Stomach (tissue), 9 donors: ENCODE results near the gene AJUBA. TPM values are rescaled to one million over a fixed set of nuclear protein-coding genes. Genes with fewer than 3 reads are reported as not detected.

Experiments used
- DNase-seq, 2 donors: peaks; one replicate each; pipeline versions ENCODE4 v3.0.0 to v3.0.0-alpha.2; 2013 to 2019
- H3K27ac ChIP-seq, 5 donors: fragments of 200-600 bp in 4 of 5; sonication (generic) in 4 of 5; one replicate each; pipeline ENCODE4 v1.5.1; 2013 to 2019; ENCODE audit warnings: mild to moderate bottlenecking in 1 of 5, moderate library complexity in 1 of 5
- H3K27me3 ChIP-seq, 3 donors: fragments of 200-600 bp; sonication (generic); one replicate each; pipeline ENCODE4 v1.5.1; 2017 to 2019; ENCODE audit warnings: mixed run types in 1 of 3
- H3K36me3 ChIP-seq, 4 donors: fragments of 200-600 bp; sonication (generic); 1 replicate in 3 of 4; 2 replicates in 1 of 4; pipeline ENCODE4 v1.5.1; 2016 to 2019
- H3K4me1 ChIP-seq, 4 donors: fragments of 200-600 bp; sonication (generic); one replicate each; pipeline ENCODE4 v1.5.1; 2016 to 2019
- H3K4me3 ChIP-seq, 4 donors: fragments of 200-600 bp; sonication (generic) in 3 of 4; one replicate each; pipeline ENCODE4 v1.5.1; 2016 to 2019; ENCODE audit warnings: mild to moderate bottlenecking in 1 of 4
- H3K9me3 ChIP-seq, 4 donors: fragments of 200-600 bp; sonication (generic); one replicate each; pipeline ENCODE4 v1.5.1; 2016 to 2019
- CTCF ChIP-seq, 7 experiments: fragments of 450-650 bp in 4 of 7; fragments of 200-600 bp in 3 of 7; sonication (generic) in 3 of 7; IDR thresholded peaks; one replicate each; pipeline ENCODE4 v1.5.1; 2016 to 2019; ENCODE audit warnings: antibody characterized with exemption in 7 of 7, control low read depth in 2 of 7, mild to moderate bottlenecking in 1 of 7
- EP300 ChIP-seq: sonication (generic); formaldehyde crosslinking; IDR thresholded peaks from one replicate; pipeline ENCODE4 v1.6.1; 2017; ENCODE audit warnings: antibody characterized with exemption
- POLR2A ChIP-seq, 4 donors: fragments of 450-650 bp; IDR thresholded peaks; one replicate each; pipeline ENCODE4 v1.6.1; 2016; ENCODE audit warnings: antibody characterized with exemption in 4 of 4, control low read depth in 2 of 4, mild to moderate bottlenecking in 1 of 4, moderate library complexity in 1 of 4
- POLR2AphosphoS5 ChIP-seq, 3 donors: sonication (generic); formaldehyde crosslinking; IDR thresholded peaks; one replicate each; pipeline ENCODE4 v1.6.1; 2016; ENCODE audit warnings: antibody characterized with exemption in 3 of 3
- WGBS, 5 donors: extraction: QIAGEN DNeasy Blood & Tissue Kit in 3 of 5; methylation state at CpG; one replicate each; pipeline versions ENCODE4 v1.1.5 to v1.1.7; 2013 to 2018; 5-methylcytosine and 5-hydroxymethylcytosine counted together
- intact Hi-C: fragments of 100-400 bp; cut with DNase I; formaldehyde crosslinking; loops from one replicate; pipeline ENCODE4 v1.15.1; 2023; ENCODE audit warnings: low total_unique reads
- polyA plus RNA-seq, 3 donors: library from polyadenylated mRNA; stranded (reverse); fragments of 200-250 nt; gene quantifications; one replicate each; pipeline ENCODE4 v1.2.3, GENCODE V29; 2013
- total RNA-seq, 5 donors: library from RNA; depleted of rRNA; stranded (reverse); fragments of >200 nt; gene quantifications; one replicate each; pipeline versions ENCODE4 v1.1.0 to v1.2.3, GENCODE V29; 2014 to 2016
- donor health status: healthy with polysubstance abuse.
- donor health status: Bipolar disorder and iron deficiency.
- donor health status: healthy.

Gene AJUBA
- total and polyA plus RNA-seq, 8 donors: 1.5 to 13.3 (median 6.9) TPM; not detected in 1

- WGBS, 5 donors: 64 to 80% (median 71%) methylated on average over 14 to 16 of the region's 16 CpGs
- Histone ChIP-seq H3K4me3 (no peak overlapping the region), H3K27ac (no peak overlapping the region), H3K4me1 (peaks cover 0 to 14% (median 12%) of the 10 kb centered on the region in 4 donors), H3K9me3 (no peaks in the 10 kb centered on the region), H3K36me3 (peaks cover 0 to 7% (median 2%) of the 10 kb centered on the region in 4 donors), H3K27me3 (no peaks in the 10 kb centered on the region)
- TF ChIP-seq CTCF (IDR thresholded peaks at IDR 0.05): no peak
- TF ChIP-seq POLR2AphosphoS5 (IDR thresholded peaks at IDR 0.05): no peak
- TF ChIP-seq EP300: no peak
- TF ChIP-seq POLR2A (IDR thresholded peaks at IDR 0.05): no peak
- intact Hi-C loops: no loop called here
- DNase-seq: peak in 1 of 2 donors; percentile 53
Observed at GRCh38 chr14:22998329-22999012, 16.1 kb upstream of the AJUBA start.

- H3K4me3 ChIP-seq: no peak overlapping the region
- peaks cover 0 to 14% (median 12%) of the 10 kb centered on the region in 4 donors for H3K4me1 ChIP-seq
- WGBS, 5 donors: 60 to 73% (median 64%) methylated on average over 9 of the region's 9 CpGs
- TF ChIP-seq CTCF (IDR thresholded peaks at IDR 0.05) (no peak), EP300 (no peak), POLR2AphosphoS5 (IDR thresholded peaks at IDR 0.05) (no peak), POLR2A (IDR thresholded peaks at IDR 0.05) (no peak)
- no peaks in the 10 kb centered on the region for H3K9me3 ChIP-seq
- no peaks in the 10 kb centered on the region for H3K27me3 ChIP-seq
- intact Hi-C loops: no loop called here
- DNase-seq: no peak
- peaks cover 0 to 9% (median 4%) of the 10 kb centered on the region in 4 donors for H3K36me3 ChIP-seq
- no peak overlapping the region for H3K27ac ChIP-seq
Observed at GRCh38 chr14:22997676-22998323, 15.4 kb upstream of the AJUBA start.

GRCh38 chr14:22996768-22997654 lies 14.7 kb upstream of the AJUBA start:
- H3K4me3 ChIP-seq: no peak overlapping the region
- H3K27ac ChIP-seq: no peak overlapping the region
- H3K4me1 ChIP-seq: peaks cover 0 to 14% (median 12%) of the 10 kb centered on the region in 4 donors
- peaks cover 0 to 9% (median 4%) of the 10 kb centered on the region in 4 donors for H3K36me3 ChIP-seq
- no peaks in the 10 kb centered on the region for H3K27me3 ChIP-seq
- no peak for DNase-seq
- no peaks in the 10 kb centered on the region for H3K9me3 ChIP-seq
- intact Hi-C loops: no loop called here
- TF ChIP-seq CTCF (IDR thresholded peaks at IDR 0.05): no peak
- WGBS, 5 donors: 81 to 89% (median 85%) methylated on average over 10 to 11 of the region's 11 CpGs

GRCh38 chr14:22995889-22996625 lies 13.7 kb upstream of the AJUBA start:
- Histone ChIP-seq H3K27me3 (no peaks in the 10 kb centered on the region), H3K4me1 (peaks cover 0 to 14% (median 12%) of the 10 kb centered on the region in 4 donors), H3K36me3 (peaks cover 0 to 18% (median 12%) of the 10 kb centered on the region in 4 donors), H3K27ac (no peak overlapping the region), H3K9me3 (no peaks in the 10 kb centered on the region), H3K4me3 (no peak overlapping the region)
- WGBS, 5 donors: 91 to 97% (median 93%) methylated on average over 9 of the region's 9 CpGs
- DNase-seq: no peak
- intact Hi-C loops: no loop called here
- TF ChIP-seq EP300 (no peak), POLR2A (IDR thresholded peaks at IDR 0.05) (no peak), CTCF (IDR thresholded peaks at IDR 0.05) (no peak), POLR2AphosphoS5 (IDR thresholded peaks at IDR 0.05) (no peak)
